H9 (cell line): ENCODE data around the gene MOSMO. TPM values are rescaled to one million over a fixed set of nuclear protein-coding genes. Genes with fewer than 3 reads are reported as not detected.

Source experiments
- DNase-seq: peaks from one replicate; pipeline ENCODE4 v3.0.0-alpha.2; 2017
- H2AFZ ChIP-seq: one replicate; pipeline ENCODE4 v1.6.1; 2013; ENCODE audit warnings: mild to moderate bottlenecking, low read length, control low read depth, moderate library complexity
- H2AK5ac ChIP-seq: 2 replicates; pipeline ENCODE4 v1.6.1; 2013; ENCODE audit warnings: low read length, control low read depth, mixed read lengths; ENCODE audit not compliant: insufficient read length
- H2BK120ac ChIP-seq: one replicate; pipeline ENCODE4 v1.6.1; 2013; ENCODE audit warnings: low read depth, mild to moderate bottlenecking, low read length, control low read depth, inconsistent platforms; ENCODE audit not compliant: poor library complexity, severe bottlenecking
- H2BK12ac ChIP-seq: 2 replicates; pipeline ENCODE4 v1.6.1; 2013; ENCODE audit warnings: low read length, control low read depth, mixed read lengths, low read depth; ENCODE audit not compliant: insufficient read length
- H2BK15ac ChIP-seq: 2 replicates; pipeline ENCODE4 v1.6.1; 2013; ENCODE audit warnings: low read depth, low read length, control low read depth
- H2BK20ac ChIP-seq: one replicate; pipeline ENCODE4 v1.6.1; 2013; ENCODE audit warnings: low read depth, mild to moderate bottlenecking, low read length, control low read depth, inconsistent platforms; ENCODE audit not compliant: poor library complexity, severe bottlenecking
- H2BK5ac ChIP-seq: 2 replicates; pipeline ENCODE4 v1.6.1; 2013; ENCODE audit warnings: low read length, control low read depth, mixed read lengths; ENCODE audit not compliant: insufficient read length
- H3K14ac ChIP-seq: 2 replicates; pipeline ENCODE4 v1.6.1; 2013; ENCODE audit warnings: low read length, control low read depth; ENCODE audit not compliant: insufficient read depth
- H3K18ac ChIP-seq: 2 replicates; pipeline ENCODE4 v1.6.1; 2013; ENCODE audit warnings: low read depth, mild to moderate bottlenecking, mixed read lengths, low read length, control low read depth; ENCODE audit not compliant: insufficient read length
- H3K23ac ChIP-seq: 2 replicates; pipeline ENCODE4 v1.6.1; 2013; ENCODE audit warnings: low read length, control low read depth, mixed read lengths, low read depth; ENCODE audit not compliant: insufficient read length
- H3K23me2 ChIP-seq: 2 replicates; pipeline ENCODE4 v1.6.1; 2013; ENCODE audit warnings: low read depth, mild to moderate bottlenecking, mixed read lengths, low read length, control low read depth; ENCODE audit not compliant: insufficient read length, poor library complexity, severe bottlenecking
- H3K27ac ChIP-seq: 2 replicates; pipeline ENCODE4 v1.5.1; 2013; ENCODE audit warnings: low read length, control low read depth, mixed read lengths, low read depth; ENCODE audit not compliant: insufficient read length
- H3K27me3 ChIP-seq: 2 replicates; pipeline ENCODE4 v1.6.1; 2013; ENCODE audit warnings: low read length, control low read depth, inconsistent platforms; ENCODE audit not compliant: insufficient read depth
- H3K4ac ChIP-seq: 2 replicates; pipeline ENCODE4 v1.6.1; 2013; ENCODE audit warnings: low read depth, mild to moderate bottlenecking, control low read depth, inconsistent platforms, low read length, moderate library complexity
- H3K4me1 ChIP-seq: 2 replicates; pipeline ENCODE4 v1.6.1; 2013; ENCODE audit warnings: low read length, control low read depth, inconsistent platforms; ENCODE audit not compliant: insufficient read depth
- H3K4me2 ChIP-seq: 2 replicates; pipeline ENCODE4 v1.6.1; 2013; ENCODE audit warnings: low read length, control low read depth, mixed read lengths; ENCODE audit not compliant: insufficient read length, insufficient read depth
- H3K56ac ChIP-seq: 2 replicates; pipeline ENCODE4 v1.6.1; 2013; ENCODE audit warnings: low read depth, mild to moderate bottlenecking, mixed read lengths, low read length, control low read depth; ENCODE audit not compliant: insufficient read length
- H3K79me1 ChIP-seq: 2 replicates; pipeline ENCODE4 v1.6.1; 2013; ENCODE audit warnings: low read depth, mild to moderate bottlenecking, moderate library complexity, low read length, control low read depth, inconsistent platforms; ENCODE audit not compliant: insufficient read depth, poor library complexity, severe bottlenecking
- H3K79me2 ChIP-seq: 2 replicates; pipeline ENCODE4 v1.6.1; 2013; ENCODE audit warnings: low read length, control low read depth, inconsistent platforms; ENCODE audit not compliant: insufficient read depth
- H3K9ac ChIP-seq: 2 replicates; pipeline ENCODE4 v1.6.1; 2013; ENCODE audit warnings: low read length, control low read depth, mixed read lengths; ENCODE audit not compliant: insufficient read length; ENCODE audit errors: extremely low read depth
- H3K9me3 ChIP-seq: one replicate; pipeline ENCODE4 v1.6.1; 2013; ENCODE audit warnings: low read depth, low read length, inconsistent platforms; ENCODE audit not compliant: control insufficient read depth
- H3T11ph ChIP-seq: one replicate; pipeline ENCODE4 v1.6.1; 2013; ENCODE audit warnings: mild to moderate bottlenecking, low read length, control low read depth, inconsistent platforms
- H4K20me1 ChIP-seq: one replicate; pipeline ENCODE4 v1.6.1; 2013; ENCODE audit not compliant: control insufficient read depth, insufficient read length, insufficient read depth
- H4K5ac ChIP-seq: 2 replicates; pipeline ENCODE4 v1.6.1; 2013; ENCODE audit warnings: low read depth, mild to moderate bottlenecking, mixed read lengths, low read length, control low read depth; ENCODE audit not compliant: insufficient read length
- H4K8ac ChIP-seq: replicated peaks from 2 replicates; pipeline ENCODE4 v1.6.1; 2013; ENCODE audit warnings: low read length, control low read depth, mixed read lengths, low read depth; ENCODE audit not compliant: insufficient read length
- H4K91ac ChIP-seq: 2 replicates; pipeline ENCODE4 v1.6.1; 2013; ENCODE audit warnings: low read depth, mild to moderate bottlenecking, moderate library complexity, mixed read lengths, low read length, control low read depth; ENCODE audit not compliant: insufficient read length
- H3K27ac Mint-ChIP-seq, 3 experiments: 2 replicates in 2 of 3; 3 replicates in 1 of 3; pipeline ENCODE4 v1.8.0; 2020 to 2021; ENCODE audit warnings: mixed read lengths in 3 of 3, mild to moderate bottlenecking in 1 of 3, moderate library complexity in 1 of 3
- H3K27me3 Mint-ChIP-seq: 2 replicates; pipeline ENCODE4 v1.8.0; 2021; ENCODE audit warnings: low read depth, mild to moderate bottlenecking, moderate library complexity, mixed read lengths
- H3K36me3 Mint-ChIP-seq, 3 experiments: 2 replicates in 2 of 3; 3 replicates in 1 of 3; pipeline ENCODE4 v1.8.0; 2020 to 2021; ENCODE audit warnings: low read depth in 3 of 3, mixed read lengths in 3 of 3; ENCODE audit not compliant: insufficient read depth in 1 of 3
- H3K4me1 Mint-ChIP-seq, 2 experiments: 2 replicates each; pipeline ENCODE4 v1.8.0; 2020; ENCODE audit warnings: mixed read lengths in 2 of 2
- H3K4me3 Mint-ChIP-seq, 2 experiments: 2 replicates in 1 of 2; 3 replicates in 1 of 2; pipeline ENCODE4 v1.8.0; 2020 to 2021; ENCODE audit warnings: mild to moderate bottlenecking in 2 of 2, mixed read lengths in 2 of 2, moderate library complexity in 1 of 2
- H3K9me3 Mint-ChIP-seq, 2 experiments: 2 replicates in 1 of 2; 3 replicates in 1 of 2; pipeline ENCODE4 v1.8.0; 2020; ENCODE audit warnings: mild to moderate bottlenecking in 2 of 2, mixed read lengths in 2 of 2, moderate library complexity in 1 of 2
- CTCF ChIP-seq: fragments of 200-600 bp; sonication (generic); conservative IDR thresholded peaks from 3 replicates; pipeline ENCODE4 v1.8.0; 2021; ENCODE audit warnings: antibody characterized with exemption, mild to moderate bottlenecking
- WGBS: extraction: QIAGEN DNeasy Blood & Tissue Kit; methylation state at CpG from one replicate; pipeline ENCODE4 v1.1.7; 2013; ENCODE audit warnings: missing lambda C conversion rate, low lambda C conversion rate, mixed read lengths; ENCODE audit not compliant: insufficient read length; ENCODE audit errors: extremely low coverage; 5-methylcytosine and 5-hydroxymethylcytosine counted together
- total RNA-seq: library from RNA; stranded (reverse); gene quantifications from 2 replicates; pipeline ENCODE4 v1.2.1, GENCODE V29; 2021

Gene MOSMO
- total RNA-seq, 1 experiment from 2014 or later = 13.5 TPM

GRCh38 chr16:21989133-21989532, 18.8 kb upstream of the MOSMO start:
- Histone ChIP-seq H2BK5ac (no peak overlapping the region), H3K9ac (no peak overlapping the region), H3K79me2 (no peaks in the 10 kb centered on the region), H2BK15ac (no peak overlapping the region), H3K56ac (no peak overlapping the region), H3K9me3 (no peaks in the 10 kb centered on the region), H3K23ac (no peak overlapping the region), H2AFZ (no peak overlapping the region), H3K18ac (no peak overlapping the region), H4K8ac (no peak overlapping the region), H3K27ac (no peak overlapping the region), H4K91ac (no peak overlapping the region), H3K4me2 (no peak overlapping the region), H2BK20ac (no peak overlapping the region), H3K4me1 (no peaks in the 10 kb centered on the region), H2AK5ac (no peak overlapping the region), H2BK12ac (no peak overlapping the region), H3K23me2 (no peaks in the 10 kb centered on the region), H4K5ac (no peak overlapping the region), H2BK120ac (no peak overlapping the region), H3K27me3 (no peaks in the 10 kb centered on the region), H3T11ph (no peak overlapping the region), H3K4ac (no peak overlapping the region), H3K14ac (no peak overlapping the region), H3K79me1 (no peaks in the 10 kb centered on the region), H4K20me1 (no peaks in the 10 kb centered on the region)
- Mint-ChIP-seq H3K9me3 (no peaks in the 10 kb centered on the region), H3K36me3 (peaks cover 0 to 7% (median 2%) of the 10 kb centered on the region in 3 experiments; a peak in 4 of 7 replicates), H3K4me3 (no peak overlapping the region), H3K27me3 (no peaks in the 10 kb centered on the region), H3K27ac (no peak overlapping the region), H3K4me1 (peaks cover 8 to 9% of the 10 kb centered on the region in 2 experiments)
- TF ChIP-seq CTCF = no peak
- DNase-seq = no peak
- no CpG with 5 or more reads among the region's 5 CpGs for WGBS
